GM10266 (cell line): ENCODE results near the gene TSPAN9.

Experiments
- DNase-seq: peaks from one replicate; pipeline ENCODE4 v3.0.0; 2012; ENCODE audit errors: extremely low spot score
- TF ChIP-seq, protein P1 (sequence below): IDR thresholded peaks from 2 replicates; pipeline ENCODE4 v1.5.1; 2012; ENCODE audit warnings: mild to moderate bottlenecking, low read depth; ENCODE audit not compliant: control insufficient read depth, insufficient read depth; ENCODE audit errors: missing control alignments

TSPAN9 gene

DNA sequence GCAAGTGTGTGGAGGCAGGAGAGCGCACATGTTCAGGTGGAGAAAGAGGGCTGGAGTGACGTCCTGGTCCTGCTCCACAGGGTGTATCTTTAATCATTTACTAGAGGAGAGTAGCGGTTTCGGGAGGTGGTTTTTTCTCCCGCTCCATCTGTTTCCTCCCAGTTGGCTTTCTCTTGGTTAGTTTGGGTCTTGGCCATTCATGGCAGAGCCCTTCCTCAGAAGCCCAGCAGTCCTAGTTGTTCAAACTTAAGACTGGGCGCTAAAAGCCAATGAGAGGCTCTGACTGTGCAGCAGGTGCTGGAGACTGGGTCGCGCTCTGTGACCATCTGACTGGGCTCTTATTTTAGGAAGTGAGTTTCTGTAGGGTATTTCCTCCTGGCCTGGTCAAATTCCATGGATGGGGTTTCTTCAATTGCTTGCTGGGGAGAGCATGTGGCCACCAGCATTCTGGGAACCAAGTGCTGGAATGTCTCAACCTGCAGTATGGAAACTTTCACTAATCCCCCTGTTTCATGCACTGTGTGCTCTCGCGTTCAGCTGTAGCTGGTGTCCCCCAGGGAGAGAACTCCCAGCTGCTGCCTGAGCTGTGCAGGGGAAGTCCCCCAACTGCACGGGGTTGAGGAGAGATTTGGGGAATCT, 27.4 kb upstream of the TSPAN9 start:
- TF ChIP-seq, protein P1, sequence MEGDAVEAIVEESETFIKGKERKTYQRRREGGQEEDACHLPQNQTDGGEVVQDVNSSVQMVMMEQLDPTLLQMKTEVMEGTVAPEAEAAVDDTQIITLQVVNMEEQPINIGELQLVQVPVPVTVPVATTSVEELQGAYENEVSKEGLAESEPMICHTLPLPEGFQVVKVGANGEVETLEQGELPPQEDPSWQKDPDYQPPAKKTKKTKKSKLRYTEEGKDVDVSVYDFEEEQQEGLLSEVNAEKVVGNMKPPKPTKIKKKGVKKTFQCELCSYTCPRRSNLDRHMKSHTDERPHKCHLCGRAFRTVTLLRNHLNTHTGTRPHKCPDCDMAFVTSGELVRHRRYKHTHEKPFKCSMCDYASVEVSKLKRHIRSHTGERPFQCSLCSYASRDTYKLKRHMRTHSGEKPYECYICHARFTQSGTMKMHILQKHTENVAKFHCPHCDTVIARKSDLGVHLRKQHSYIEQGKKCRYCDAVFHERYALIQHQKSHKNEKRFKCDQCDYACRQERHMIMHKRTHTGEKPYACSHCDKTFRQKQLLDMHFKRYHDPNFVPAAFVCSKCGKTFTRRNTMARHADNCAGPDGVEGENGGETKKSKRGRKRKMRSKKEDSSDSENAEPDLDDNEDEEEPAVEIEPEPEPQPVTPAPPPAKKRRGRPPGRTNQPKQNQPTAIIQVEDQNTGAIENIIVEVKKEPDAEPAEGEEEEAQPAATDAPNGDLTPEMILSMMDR = no peak
- DNase-seq = no peak

DNA sequence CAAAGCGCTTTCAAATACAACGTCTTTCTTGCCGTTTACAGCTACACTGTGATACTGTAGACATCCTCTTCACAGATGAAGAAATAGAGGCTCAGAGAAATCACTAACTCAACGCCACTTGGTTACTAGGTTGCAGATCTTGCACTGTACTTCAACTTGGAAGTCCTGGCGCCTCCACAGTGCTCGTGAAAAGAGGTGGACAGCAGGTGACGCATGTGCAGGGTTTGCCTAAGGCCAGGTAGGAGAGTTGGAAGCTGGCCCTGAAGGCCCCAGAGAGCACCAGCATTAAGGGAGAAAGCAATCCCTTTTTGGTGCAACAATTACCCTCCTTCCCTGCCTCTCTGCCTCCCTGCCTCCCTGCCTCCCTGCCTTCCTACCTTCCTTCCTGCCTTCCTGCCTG, 22.8 kb upstream of the TSPAN9 start:
- DNase-seq = no peak
- TF ChIP-seq, protein P1 = no peak

DNA sequence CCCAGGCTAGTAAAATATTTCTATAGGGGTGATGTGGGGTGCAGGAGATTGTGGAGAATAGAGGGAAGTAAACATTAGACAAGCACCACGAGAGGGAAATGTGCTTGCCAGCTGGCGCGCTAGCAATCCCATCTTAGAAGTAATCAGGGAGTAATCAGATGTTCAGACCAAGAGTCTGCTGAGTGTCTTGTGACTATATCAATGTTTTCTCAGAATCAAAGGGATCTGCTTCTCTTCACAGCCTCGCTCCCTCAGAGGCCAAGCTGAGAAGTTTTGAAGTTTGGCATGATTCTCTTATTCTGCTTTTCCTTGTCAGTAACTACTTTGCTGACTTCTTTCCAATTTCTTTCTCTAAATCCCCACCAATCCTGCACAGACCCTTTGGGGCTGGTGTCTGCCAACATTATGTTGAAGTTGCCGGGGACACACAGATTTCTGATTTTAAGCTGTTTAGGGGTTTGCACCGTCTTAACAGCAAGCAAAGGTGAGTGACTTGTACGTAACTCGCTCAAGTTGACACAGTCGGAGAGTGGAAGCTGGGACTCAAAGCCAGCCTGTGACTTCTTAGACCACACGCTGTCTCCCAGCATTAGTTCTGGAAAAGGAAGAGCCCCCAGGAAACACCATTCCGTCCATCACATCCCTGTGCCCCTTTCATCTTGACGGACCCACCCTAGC, 22.0 kb upstream of the TSPAN9 start:
- DNase-seq = no peak
- TF ChIP-seq, protein P1 = no peak

DNA sequence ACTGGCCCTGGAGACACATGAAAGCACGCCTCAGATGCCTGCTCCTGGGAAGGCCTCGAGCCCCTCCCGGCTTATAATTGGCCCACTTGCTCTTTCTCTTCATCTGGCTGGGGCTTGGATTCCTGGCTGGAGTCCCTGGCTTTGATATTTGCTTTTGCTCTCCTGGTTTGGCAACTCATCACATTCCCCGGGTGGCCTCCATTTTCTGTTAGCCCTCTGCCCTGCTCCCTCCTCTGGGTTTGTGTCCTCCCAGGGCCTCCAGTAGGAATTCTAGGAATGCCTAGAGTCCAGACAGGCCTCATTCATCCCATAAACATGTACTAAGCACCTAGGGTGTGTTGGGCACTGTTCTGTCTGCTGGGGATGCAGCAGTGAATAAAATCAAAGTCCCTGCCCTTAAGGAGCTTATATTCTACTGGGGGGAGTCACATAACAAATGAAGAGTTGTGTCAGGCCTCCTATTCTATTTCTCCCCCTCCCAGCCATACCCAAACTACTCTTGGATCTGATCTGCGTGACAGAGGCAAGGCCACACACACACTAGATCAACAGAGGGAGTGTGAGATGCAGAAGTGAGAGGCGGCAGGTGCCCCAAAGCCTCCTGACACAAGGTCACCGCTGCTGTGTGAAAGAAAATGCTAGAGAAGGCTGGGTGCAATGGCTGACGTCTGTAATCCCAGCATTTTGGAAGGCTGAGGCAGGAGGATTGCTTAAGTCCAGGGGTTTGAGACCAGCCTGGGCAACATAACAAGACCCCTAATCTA, 21.3 kb upstream of the TSPAN9 start:
- TF ChIP-seq, protein P1 = no peak

DNA sequence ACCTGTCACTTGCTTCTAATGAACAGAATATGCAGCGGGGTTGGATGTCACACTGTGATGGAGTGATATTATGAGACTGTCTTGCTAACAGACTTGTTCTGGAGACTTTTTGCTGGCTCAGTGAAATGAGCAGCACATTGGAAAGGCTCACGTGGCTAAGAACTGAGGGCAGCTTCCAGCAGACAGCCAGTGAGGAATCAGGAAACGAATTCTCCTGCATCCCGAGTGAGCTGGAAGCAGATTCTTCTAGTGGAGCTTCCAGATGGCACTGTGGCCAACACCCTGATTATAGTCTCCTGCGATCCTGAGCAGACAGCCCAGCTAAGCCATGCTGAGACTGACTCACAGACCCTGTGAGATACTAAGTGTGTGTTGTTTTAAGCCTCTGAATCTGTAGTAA, 16.1 kb upstream of the TSPAN9 start:
- DNase-seq = no peak

More for the DNA sequence above, 21.3 kb upstream of the TSPAN9 start:
- DNase-seq = no peak

DNA sequence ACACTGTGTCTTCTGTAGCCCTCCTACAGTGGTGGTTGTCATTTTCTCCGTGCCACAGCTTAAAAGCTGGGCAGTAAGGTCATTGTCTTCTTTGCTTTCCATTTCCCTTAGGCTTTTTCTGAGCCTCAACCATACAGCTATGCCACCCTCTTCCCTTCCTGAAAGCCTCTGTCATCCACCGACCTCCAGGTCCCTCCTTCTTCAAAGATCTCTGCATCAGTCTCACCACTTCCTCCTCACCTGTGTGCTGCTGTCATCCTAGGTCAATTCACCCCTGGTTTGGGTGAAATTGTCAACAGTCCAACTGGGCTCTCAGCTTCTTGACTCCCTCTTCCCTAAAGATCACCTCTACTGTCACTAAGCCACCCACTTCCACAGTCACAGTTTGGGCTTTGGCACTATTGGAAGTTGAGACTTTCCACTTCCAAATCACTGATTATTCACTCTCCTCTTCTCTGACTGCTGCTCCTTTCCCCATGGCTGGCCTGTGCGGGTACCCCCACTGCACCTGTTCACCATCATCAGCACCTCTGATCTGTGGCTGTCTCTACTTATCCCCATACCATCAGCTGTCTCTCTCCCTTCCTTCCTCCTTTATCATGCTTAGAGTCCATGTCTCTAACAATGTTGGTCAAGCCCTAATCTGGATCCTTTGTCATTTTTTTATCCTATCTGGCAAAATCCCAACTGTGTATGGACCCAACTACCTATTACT, 15.5 kb upstream of the TSPAN9 start:
- DNase-seq = no peak
- TF ChIP-seq, protein P1 = no peak

More for the DNA sequence above, 16.1 kb upstream of the TSPAN9 start:
- TF ChIP-seq, protein P1 = no peak
